Neural cell (in vitro differentiated cells): ENCODE results near the gene DNHD1. TPM values are rescaled to one million over a fixed set of nuclear protein-coding genes. Genes with fewer than 3 reads are reported as not detected.

Experiments used
- H2AFZ ChIP-seq: fragments of 200-600, 300-800 bp; sonication (generic), shearing (Covaris generic); 2 replicates; pipeline ENCODE4 v1.6.0; 2014; ENCODE audit warnings: low read depth, mild to moderate bottlenecking, antibody characterized with exemption, low read length, moderate library complexity
- H3F3A ChIP-seq: fragments of 200-600 bp; shearing (Covaris generic); 2 replicates; pipeline ENCODE4 v1.6.1; 2016; ENCODE audit warnings: mild to moderate bottlenecking, moderate library complexity, mixed read lengths, antibody characterized with exemption, low read length; ENCODE audit not compliant: insufficient read depth, poor library complexity, severe bottlenecking
- H3K27ac ChIP-seq: fragments of 200-600, 300-800 bp; sonication (generic), shearing (Covaris generic); 2 replicates; pipeline ENCODE4 v1.5.1; 2014; ENCODE audit warnings: mild to moderate bottlenecking, low read length, moderate library complexity
- H3K27me3 ChIP-seq: fragments of 300-800, 200-600 bp; sonication (generic), shearing (Covaris generic); 2 replicates; pipeline ENCODE4 v1.6.0; 2014; ENCODE audit warnings: mild to moderate bottlenecking, low read depth, low read length, moderate library complexity; ENCODE audit not compliant: insufficient read depth
- H3K36me3 ChIP-seq: fragments of 300-800, 200-600 bp; sonication (generic), shearing (Covaris generic); 2 replicates; pipeline ENCODE4 v1.5.1; 2014; ENCODE audit warnings: mild to moderate bottlenecking, antibody characterized with exemption, low read length, moderate library complexity; ENCODE audit not compliant: insufficient read depth
- H3K4me2 ChIP-seq: fragments of 300-800, 200-600 bp; sonication (generic), shearing (Covaris generic); 2 replicates; pipeline ENCODE4 v1.6.0; 2014; ENCODE audit warnings: mild to moderate bottlenecking, low read length
- H3K4me3 ChIP-seq: fragments of 300-800, 200-600 bp; sonication (generic), shearing (Covaris generic); 2 replicates; pipeline ENCODE4 v1.5.1; 2014; ENCODE audit warnings: mild to moderate bottlenecking, low read length, moderate library complexity
- H3K79me2 ChIP-seq: fragments of 200-600 bp; shearing (Covaris generic); replicated peaks from 2 replicates; pipeline ENCODE4 v1.6.0; 2014; ENCODE audit warnings: mild to moderate bottlenecking, low read length, moderate library complexity; ENCODE audit not compliant: insufficient read depth
- H3K9ac ChIP-seq: fragments of 300-800, 200-600 bp; sonication (generic), shearing (Covaris generic); 2 replicates; pipeline ENCODE4 v1.6.1; 2016; ENCODE audit warnings: mild to moderate bottlenecking, low read length, mixed read lengths
- H3K9me2 ChIP-seq: fragments of 200-600 bp; shearing (Covaris generic); 2 replicates; pipeline ENCODE4 v1.6.1; 2016; ENCODE audit warnings: mild to moderate bottlenecking, low read length, mixed read lengths; ENCODE audit not compliant: insufficient read depth
- H3K9me3 ChIP-seq: fragments of 200-600, 300-800 bp; sonication (generic), shearing (Covaris generic); 2 replicates; pipeline ENCODE4 v1.6.1; 2016; ENCODE audit warnings: mild to moderate bottlenecking, mixed run types, low read length, moderate library complexity, mixed read lengths
- H4K20me1 ChIP-seq: fragments of 200-600 bp; shearing (Covaris generic); 2 replicates; pipeline ENCODE4 v1.6.1; 2016; ENCODE audit warnings: mild to moderate bottlenecking, mixed run types; ENCODE audit not compliant: insufficient read depth
- EP300 ChIP-seq: fragments of 450-650 bp; conservative IDR thresholded peaks from 2 replicates; pipeline ENCODE4 v1.6.1; 2014; ENCODE audit warnings: antibody characterized with exemption, mild to moderate bottlenecking, moderate library complexity; ENCODE audit not compliant: poor library complexity, severe bottlenecking
- EZH2 ChIP-seq: fragments of 200-600, 300-800 bp; shearing (Covaris generic), sonication (generic); IDR thresholded peaks from 2 replicates; pipeline ENCODE4 v1.6.1; 2014; ENCODE audit warnings: antibody characterized with exemption, low read length, borderline replicate concordance, mild to moderate bottlenecking; ENCODE audit not compliant: insufficient read depth, poor library complexity, severe bottlenecking
- MXI1 ChIP-seq: fragments of 450-650 bp; conservative IDR thresholded peaks from 2 replicates; pipeline ENCODE4 v1.6.1; 2014; ENCODE audit warnings: antibody characterized with exemption, mild to moderate bottlenecking; ENCODE audit not compliant: poor library complexity, severe bottlenecking
- POLR2AphosphoS5 ChIP-seq: IDR thresholded peaks from 2 replicates; pipeline ENCODE4 v1.6.1; 2012
- RAD21 ChIP-seq: fragments of 450-650 bp; conservative IDR thresholded peaks from 2 replicates; pipeline ENCODE4 v1.6.1; 2014; ENCODE audit warnings: antibody characterized with exemption, mild to moderate bottlenecking, moderate library complexity
- SMC3 ChIP-seq: fragments of 450-650 bp; conservative IDR thresholded peaks from 2 replicates; pipeline ENCODE4 v1.6.1; 2014; ENCODE audit warnings: antibody characterized with exemption, mild to moderate bottlenecking, moderate library complexity; ENCODE audit not compliant: poor library complexity
- TAF1 ChIP-seq: IDR thresholded peaks from 2 replicates; pipeline ENCODE4 v1.6.1; 2012; ENCODE audit warnings: low read depth
- polyA plus RNA-seq: library from polyadenylated mRNA; depleted of rRNA; stranded (reverse); fragments of >200 nt; gene quantifications from 2 replicates; pipeline ENCODE4 v1.2.3, GENCODE V29; 2014
- TF ChIP-seq, protein P1 (sequence below): IDR thresholded peaks from 2 replicates; pipeline ENCODE4 v1.6.1; 2012; ENCODE audit warnings: borderline replicate concordance
- TF ChIP-seq, protein P2 (sequence below): fragments of 450-650 bp; IDR thresholded peaks from 2 replicates; pipeline ENCODE4 v1.5.1; 2014; ENCODE audit warnings: antibody characterized with exemption, mild to moderate bottlenecking, moderate library complexity; ENCODE audit not compliant: poor library complexity, severe bottlenecking

The DNHD1 gene
- polyA plus RNA-seq, 1 donor from 2014 or later, result 5.1 TPM

DNA sequence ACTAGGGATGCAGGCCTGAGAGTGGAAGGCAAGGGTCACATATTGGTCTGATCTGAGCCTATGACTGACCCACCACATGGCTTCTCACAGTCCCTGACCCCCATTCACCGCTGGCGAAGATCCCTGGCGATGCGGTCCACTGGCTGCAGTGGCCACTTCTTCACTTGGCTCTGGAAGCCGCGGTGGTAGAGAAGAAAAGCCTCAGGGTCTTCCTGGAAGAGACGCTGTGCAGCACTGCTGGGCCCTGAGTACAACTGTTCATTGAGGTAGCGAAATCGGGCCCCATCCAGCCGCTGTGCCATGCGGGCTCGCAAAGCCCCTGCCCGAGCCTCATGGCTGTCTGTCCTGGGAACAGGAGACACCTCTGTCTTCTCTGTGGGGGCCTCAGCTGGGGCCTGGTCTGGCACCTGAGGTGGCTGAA lies 104.0 kb downstream of the DNHD1 start:
- Histone ChIP-seq H3K9ac (no peak overlapping the region), H3K9me3 (no peaks in the 10 kb centered on the region), H3K9me2 (no peaks in the 10 kb centered on the region), H3K79me2 (peaks cover 24% of the 10 kb centered on the region), H3K4me3 (no peak overlapping the region), H2AFZ (no peak overlapping the region), H3K36me3 (peaks cover 3% of the 10 kb centered on the region), H3K4me2 (no peak overlapping the region), H3K27ac (no peak overlapping the region), H3F3A (peaks cover 5% of the 10 kb centered on the region), H4K20me1 (no peaks in the 10 kb centered on the region), H3K27me3 (no peaks in the 10 kb centered on the region)
- TF ChIP-seq EP300, result no peak
- TF ChIP-seq EZH2, result no peak
- TF ChIP-seq, protein P1, sequence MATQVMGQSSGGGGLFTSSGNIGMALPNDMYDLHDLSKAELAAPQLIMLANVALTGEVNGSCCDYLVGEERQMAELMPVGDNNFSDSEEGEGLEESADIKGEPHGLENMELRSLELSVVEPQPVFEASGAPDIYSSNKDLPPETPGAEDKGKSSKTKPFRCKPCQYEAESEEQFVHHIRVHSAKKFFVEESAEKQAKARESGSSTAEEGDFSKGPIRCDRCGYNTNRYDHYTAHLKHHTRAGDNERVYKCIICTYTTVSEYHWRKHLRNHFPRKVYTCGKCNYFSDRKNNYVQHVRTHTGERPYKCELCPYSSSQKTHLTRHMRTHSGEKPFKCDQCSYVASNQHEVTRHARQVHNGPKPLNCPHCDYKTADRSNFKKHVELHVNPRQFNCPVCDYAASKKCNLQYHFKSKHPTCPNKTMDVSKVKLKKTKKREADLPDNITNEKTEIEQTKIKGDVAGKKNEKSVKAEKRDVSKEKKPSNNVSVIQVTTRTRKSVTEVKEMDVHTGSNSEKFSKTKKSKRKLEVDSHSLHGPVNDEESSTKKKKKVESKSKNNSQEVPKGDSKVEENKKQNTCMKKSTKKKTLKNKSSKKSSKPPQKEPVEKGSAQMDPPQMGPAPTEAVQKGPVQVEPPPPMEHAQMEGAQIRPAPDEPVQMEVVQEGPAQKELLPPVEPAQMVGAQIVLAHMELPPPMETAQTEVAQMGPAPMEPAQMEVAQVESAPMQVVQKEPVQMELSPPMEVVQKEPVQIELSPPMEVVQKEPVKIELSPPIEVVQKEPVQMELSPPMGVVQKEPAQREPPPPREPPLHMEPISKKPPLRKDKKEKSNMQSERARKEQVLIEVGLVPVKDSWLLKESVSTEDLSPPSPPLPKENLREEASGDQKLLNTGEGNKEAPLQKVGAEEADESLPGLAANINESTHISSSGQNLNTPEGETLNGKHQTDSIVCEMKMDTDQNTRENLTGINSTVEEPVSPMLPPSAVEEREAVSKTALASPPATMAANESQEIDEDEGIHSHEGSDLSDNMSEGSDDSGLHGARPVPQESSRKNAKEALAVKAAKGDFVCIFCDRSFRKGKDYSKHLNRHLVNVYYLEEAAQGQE, result no peak
- TF ChIP-seq RAD21, result no peak
- TF ChIP-seq, protein P2, sequence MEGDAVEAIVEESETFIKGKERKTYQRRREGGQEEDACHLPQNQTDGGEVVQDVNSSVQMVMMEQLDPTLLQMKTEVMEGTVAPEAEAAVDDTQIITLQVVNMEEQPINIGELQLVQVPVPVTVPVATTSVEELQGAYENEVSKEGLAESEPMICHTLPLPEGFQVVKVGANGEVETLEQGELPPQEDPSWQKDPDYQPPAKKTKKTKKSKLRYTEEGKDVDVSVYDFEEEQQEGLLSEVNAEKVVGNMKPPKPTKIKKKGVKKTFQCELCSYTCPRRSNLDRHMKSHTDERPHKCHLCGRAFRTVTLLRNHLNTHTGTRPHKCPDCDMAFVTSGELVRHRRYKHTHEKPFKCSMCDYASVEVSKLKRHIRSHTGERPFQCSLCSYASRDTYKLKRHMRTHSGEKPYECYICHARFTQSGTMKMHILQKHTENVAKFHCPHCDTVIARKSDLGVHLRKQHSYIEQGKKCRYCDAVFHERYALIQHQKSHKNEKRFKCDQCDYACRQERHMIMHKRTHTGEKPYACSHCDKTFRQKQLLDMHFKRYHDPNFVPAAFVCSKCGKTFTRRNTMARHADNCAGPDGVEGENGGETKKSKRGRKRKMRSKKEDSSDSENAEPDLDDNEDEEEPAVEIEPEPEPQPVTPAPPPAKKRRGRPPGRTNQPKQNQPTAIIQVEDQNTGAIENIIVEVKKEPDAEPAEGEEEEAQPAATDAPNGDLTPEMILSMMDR, result no peak
- TF ChIP-seq POLR2AphosphoS5, result no peak
- TF ChIP-seq MXI1, result no peak
- TF ChIP-seq SMC3, result no peak
- no peak for TF ChIP-seq TAF1

DNA sequence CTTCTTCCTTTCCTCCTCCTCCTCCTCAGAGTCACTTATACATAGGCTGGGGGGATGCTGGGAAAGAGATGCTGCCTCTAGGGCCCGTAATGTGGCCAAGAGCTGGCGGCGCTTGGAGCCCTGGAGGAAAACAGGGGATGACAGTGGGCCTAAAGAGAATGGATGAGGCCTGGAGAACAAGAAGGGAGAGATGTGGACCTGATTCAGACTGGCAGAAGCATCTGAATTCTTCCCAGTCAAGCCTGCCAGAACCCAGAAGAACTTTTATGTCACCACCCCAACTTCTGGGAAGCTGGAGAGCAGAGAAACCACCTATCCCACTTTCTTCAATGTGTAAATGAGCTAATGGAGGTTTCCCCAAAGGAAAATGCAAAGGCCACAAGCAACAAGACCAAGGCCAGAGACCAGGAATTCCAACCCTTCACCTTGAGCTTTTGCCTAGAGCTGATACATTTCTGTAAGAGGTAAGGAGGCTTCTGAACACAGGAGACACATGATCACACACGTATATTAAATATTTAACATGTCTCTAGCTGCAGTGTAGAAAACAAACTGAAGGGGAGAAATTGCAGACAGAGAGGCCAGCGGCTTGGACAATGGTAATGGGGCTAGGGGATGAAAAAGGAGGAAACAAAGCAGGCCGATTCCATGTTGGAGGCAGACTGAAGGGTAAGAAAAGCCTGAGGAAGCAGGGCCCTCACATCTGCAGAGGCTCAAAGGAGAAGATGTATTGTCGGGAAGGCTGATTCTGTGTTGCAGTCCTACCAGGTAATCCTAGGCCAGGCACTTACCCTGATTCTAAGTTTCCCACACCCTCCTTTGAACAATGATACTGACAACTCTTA lies 105.2 kb downstream of the DNHD1 start:
- H3K9me2 ChIP-seq, result no peaks in the 10 kb centered on the region
- peaks cover 37% of the 10 kb centered on the region for H3K79me2 ChIP-seq
- TF ChIP-seq, protein P1, result no peak
- TF ChIP-seq TAF1 (no peak), MXI1 (no peak), EP300 (no peak), EZH2 (no peak), SMC3 (no peak), POLR2AphosphoS5 (no peak), RAD21 (no peak)
- TF ChIP-seq, protein P2, result no peak
- peak overlapping the region; percentile 86 for H3K4me3 ChIP-seq
- H3K27ac ChIP-seq, result no peak overlapping the region
- peaks cover 5% of the 10 kb centered on the region for H3F3A ChIP-seq
- peaks cover 3% of the 10 kb centered on the region for H3K36me3 ChIP-seq
- H3K9ac ChIP-seq, result peak overlapping the region; percentile 72
- no peaks in the 10 kb centered on the region for H3K27me3 ChIP-seq
- H3K4me2 ChIP-seq, result peak overlapping the region; percentile 79
- H3K9me3 ChIP-seq, result no peaks in the 10 kb centered on the region
- no peak overlapping the region for H2AFZ ChIP-seq
- no peaks in the 10 kb centered on the region for H4K20me1 ChIP-seq
